ENCODE measurements around the gene SLC22A3.
"Not testable (repeated sequence)": the region's sequence is repeated elsewhere in the genome, so short reads cannot be mapped to it uniquely, and the experiment has no call there.

Gene SLC22A3
- total RNA-seq = 0.47 to 1.2 reads per million in 2 donors

- peak in 1 of 5 experiments; percentile 13 for DNase-seq
Measured at GRCh38 chr6:160348223-160349019, at the start of gene SLC22A3. SLC22A3 (plus strand) TSS chr6:160348378; CDS start chr6:160348420, 42 bp downstream.

GRCh38 chr6:160299559-160299958 lies 48.6 kb upstream of the SLC22A3 start:
- DNase-seq = no peak

GRCh38 chr6:160300076-160300695 lies 48.0 kb upstream of the SLC22A3 start:
- no peak for DNase-seq

GRCh38 chr6:160301339-160301738 lies 46.8 kb upstream of the SLC22A3 start:
- no peak for DNase-seq

GRCh38 chr6:160302431-160303082 lies 45.6 kb upstream of the SLC22A3 start:
- not testable (repeated sequence) for DNase-seq

GRCh38 chr6:160303806-160304205 lies 44.4 kb upstream of the SLC22A3 start:
- DNase-seq = no peak

GRCh38 chr6:160305926-160306713 lies 42.1 kb upstream of the SLC22A3 start:
- DNase-seq = no peak

GRCh38 chr6:160309718-160310117 lies 38.5 kb upstream of the SLC22A3 start:
- DNase-seq = no peak

- no peak for DNase-seq
Measured at GRCh38 chr6:160312900-160313299, 35.3 kb upstream of the SLC22A3 start.

GRCh38 chr6:160315310-160315709 lies 32.9 kb upstream of the SLC22A3 start:
- DNase-seq = no peak

GRCh38 chr6:160316261-160316660 lies 31.9 kb upstream of the SLC22A3 start:
- DNase-seq = no peak

GRCh38 chr6:160319246-160319645 lies 28.9 kb upstream of the SLC22A3 start:
- no peak for DNase-seq

- DNase-seq = no peak
Measured at GRCh38 chr6:160321729-160322505, 26.3 kb upstream of the SLC22A3 start.

GRCh38 chr6:160327981-160328380 lies 20.2 kb upstream of the SLC22A3 start:
- no peak for DNase-seq

GRCh38 chr6:160328447-160328846 lies 19.7 kb upstream of the SLC22A3 start:
- DNase-seq = no peak

GRCh38 chr6:160329188-160329587 lies 19.0 kb upstream of the SLC22A3 start:
- DNase-seq = no peak

- no peak for DNase-seq
Measured at GRCh38 chr6:160330619-160331018, 17.6 kb upstream of the SLC22A3 start.

- no peak for DNase-seq
Measured at GRCh38 chr6:160331204-160331603, 17.0 kb upstream of the SLC22A3 start.

GRCh38 chr6:160331753-160332152 lies 16.4 kb upstream of the SLC22A3 start:
- no peak for DNase-seq

GRCh38 chr6:160333101-160333500 lies 15.1 kb upstream of the SLC22A3 start:
- DNase-seq = no peak

- no peak for DNase-seq
Measured at GRCh38 chr6:160333841-160334240, 14.3 kb upstream of the SLC22A3 start.

- DNase-seq = no peak
Measured at GRCh38 chr6:160336200-160336599, 12.0 kb upstream of the SLC22A3 start.

Measured in T-helper 2 cell (primary cell).